GM12865 (cell line): Measurements from ENCODE around the gene RPL13A.

Experiments
- DNase-seq: peaks from one replicate; pipeline ENCODE4 v3.0.0; 2010; ENCODE audit warnings: low read depth
- H3K4me3 ChIP-seq: 2 replicates; pipeline ENCODE4 v1.5.1; 2011; ENCODE audit warnings: mild to moderate bottlenecking, low read depth, low read length, control low read depth
- CTCF ChIP-seq: IDR thresholded peaks from 2 replicates; pipeline ENCODE4 v1.5.1; 2011; ENCODE audit warnings: low read length, control low read depth, low read depth, inconsistent platforms; ENCODE audit not compliant: insufficient read depth; ENCODE audit errors: missing control alignments

Gene RPL13A

GRCh38 chr19:49539192-49539952 is 52.0 kb downstream of the RPL13A start:
- TF ChIP-seq CTCF, result no peak
- no peak for DNase-seq
- H3K4me3 ChIP-seq, result no peak overlapping the region
